GM12878 (cell line): Measurements from ENCODE around the gene ENDOV. TPM values are rescaled to one million over a fixed set of nuclear protein-coding genes. Genes with fewer than 3 reads are reported as not detected.

Experiments used
- BCL11A ChIP-seq: IDR thresholded peaks from 2 replicates; pipeline ENCODE4 v1.6.1; 2011; ENCODE audit warnings: low read depth, low read length
- CEBPZ ChIP-seq: fragments of 150-350 bp; IDR thresholded peaks from 2 replicates; pipeline ENCODE4 v1.6.1; 2016; ENCODE audit warnings: low read depth, low read length
- E2F4 ChIP-seq: IDR thresholded peaks from 2 replicates; pipeline ENCODE4 v1.6.1; 2012; ENCODE audit warnings: low read depth, low read length, improper control_type of control experiment
- NFYB ChIP-seq: IDR thresholded peaks from 2 replicates; pipeline ENCODE4 v1.6.1; 2011; ENCODE audit warnings: low read depth, mild to moderate bottlenecking, low read length, improper control_type of control experiment, moderate library complexity; ENCODE audit not compliant: insufficient read depth
- PKNOX1 ChIP-seq: fragments of 450-650 bp; IDR thresholded peaks from 2 replicates; pipeline ENCODE4 v1.6.1; 2016; ENCODE audit warnings: mild to moderate bottlenecking
- TCF7 ChIP-seq: IDR thresholded peaks from 2 replicates; pipeline ENCODE4 v1.6.1; 2014; ENCODE audit warnings: antibody characterized with exemption, borderline replicate concordance
- ZBED1 ChIP-seq: IDR thresholded peaks from 2 replicates; pipeline ENCODE4 v1.6.1; 2016; ENCODE audit warnings: borderline replicate concordance
- polyA plus RNA-seq, 11 experiments: library from polyadenylated mRNA; depleted of rRNA in 4 of 11; unstranded in 6 of 11; stranded (reverse) in 5 of 11; fragments of >200 nt; fragmentation: Nextera tagmentation in 4 of 11; fragmentation: Illumina TruSeq in 1 of 11; extraction: Ambion mirVana in 4 of 11; extraction: Trizol in 1 of 11; gene quantifications; 1 replicate in 1 of 11; 2 replicates in 10 of 11; pipeline versions ENCODE4 v1.2.1 to v1.2.3, GENCODE V29; 2011 to 2016; ENCODE audit warnings: inconsistent platforms in 2 of 11, missing spikeins in 2 of 11, low read depth in 1 of 11
- total RNA-seq, 4 experiments: library from RNA; depleted of rRNA in 3 of 4; stranded (reverse); fragments of >200 nt in 3 of 4; fragmentation: Illumina TruSeq in 1 of 4; extraction: Trizol in 1 of 4; gene quantifications; 2 replicates each; pipeline versions ENCODE4 v1.2.1 to v1.2.3, GENCODE V29; 2013 to 2021
- TF ChIP-seq, protein P1 (sequence below): fragments of 450-650 bp; IDR thresholded peaks from 2 replicates; pipeline ENCODE4 v1.6.1; 2017; ENCODE audit warnings: antibody characterized with exemption, mild to moderate bottlenecking, moderate library complexity
- TF ChIP-seq, protein P2 (sequence below): fragments of 450-650 bp; IDR thresholded peaks from 2 replicates; pipeline ENCODE4 v1.6.1; 2017; ENCODE audit warnings: low read depth, mild to moderate bottlenecking, moderate library complexity
- TF ChIP-seq, protein P3 (sequence below): IDR thresholded peaks from 2 replicates; pipeline ENCODE4 v1.6.1; 2011; ENCODE audit warnings: low read depth, mild to moderate bottlenecking, low read length, moderate library complexity, borderline replicate concordance; ENCODE audit errors: extremely low read depth

Gene ENDOV
- total and polyA plus RNA-seq, 10 of the 15 experiments (the other 5 are each of a cell fraction or from before 2014, with no cell fraction given), result 0.63 to 11.9 (median 8.1) TPM

GRCh38 chr17:80371196-80371595, 43.8 kb upstream of the ENDOV start (continued):
- no peak for TF ChIP-seq E2F4
- no peak for TF ChIP-seq NFYB
- no peak for TF ChIP-seq ZBED1
- no peak for TF ChIP-seq BCL11A
- TF ChIP-seq, protein P1, sequence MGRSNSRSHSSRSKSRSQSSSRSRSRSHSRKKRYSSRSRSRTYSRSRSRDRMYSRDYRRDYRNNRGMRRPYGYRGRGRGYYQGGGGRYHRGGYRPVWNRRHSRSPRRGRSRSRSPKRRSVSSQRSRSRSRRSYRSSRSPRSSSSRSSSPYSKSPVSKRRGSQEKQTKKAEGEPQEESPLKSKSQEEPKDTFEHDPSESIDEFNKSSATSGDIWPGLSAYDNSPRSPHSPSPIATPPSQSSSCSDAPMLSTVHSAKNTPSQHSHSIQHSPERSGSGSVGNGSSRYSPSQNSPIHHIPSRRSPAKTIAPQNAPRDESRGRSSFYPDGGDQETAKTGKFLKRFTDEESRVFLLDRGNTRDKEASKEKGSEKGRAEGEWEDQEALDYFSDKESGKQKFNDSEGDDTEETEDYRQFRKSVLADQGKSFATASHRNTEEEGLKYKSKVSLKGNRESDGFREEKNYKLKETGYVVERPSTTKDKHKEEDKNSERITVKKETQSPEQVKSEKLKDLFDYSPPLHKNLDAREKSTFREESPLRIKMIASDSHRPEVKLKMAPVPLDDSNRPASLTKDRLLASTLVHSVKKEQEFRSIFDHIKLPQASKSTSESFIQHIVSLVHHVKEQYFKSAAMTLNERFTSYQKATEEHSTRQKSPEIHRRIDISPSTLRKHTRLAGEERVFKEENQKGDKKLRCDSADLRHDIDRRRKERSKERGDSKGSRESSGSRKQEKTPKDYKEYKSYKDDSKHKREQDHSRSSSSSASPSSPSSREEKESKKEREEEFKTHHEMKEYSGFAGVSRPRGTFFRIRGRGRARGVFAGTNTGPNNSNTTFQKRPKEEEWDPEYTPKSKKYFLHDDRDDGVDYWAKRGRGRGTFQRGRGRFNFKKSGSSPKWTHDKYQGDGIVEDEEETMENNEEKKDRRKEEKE, result no peak
- TF ChIP-seq TCF7, result no peak
- no peak for TF ChIP-seq PKNOX1
- TF ChIP-seq, protein P2, sequence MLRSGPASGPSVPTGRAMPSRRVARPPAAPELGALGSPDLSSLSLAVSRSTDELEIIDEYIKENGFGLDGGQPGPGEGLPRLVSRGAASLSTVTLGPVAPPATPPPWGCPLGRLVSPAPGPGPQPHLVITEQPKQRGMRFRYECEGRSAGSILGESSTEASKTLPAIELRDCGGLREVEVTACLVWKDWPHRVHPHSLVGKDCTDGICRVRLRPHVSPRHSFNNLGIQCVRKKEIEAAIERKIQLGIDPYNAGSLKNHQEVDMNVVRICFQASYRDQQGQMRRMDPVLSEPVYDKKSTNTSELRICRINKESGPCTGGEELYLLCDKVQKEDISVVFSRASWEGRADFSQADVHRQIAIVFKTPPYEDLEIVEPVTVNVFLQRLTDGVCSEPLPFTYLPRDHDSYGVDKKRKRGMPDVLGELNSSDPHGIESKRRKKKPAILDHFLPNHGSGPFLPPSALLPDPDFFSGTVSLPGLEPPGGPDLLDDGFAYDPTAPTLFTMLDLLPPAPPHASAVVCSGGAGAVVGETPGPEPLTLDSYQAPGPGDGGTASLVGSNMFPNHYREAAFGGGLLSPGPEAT, result no peak
- TF ChIP-seq, protein P3, sequence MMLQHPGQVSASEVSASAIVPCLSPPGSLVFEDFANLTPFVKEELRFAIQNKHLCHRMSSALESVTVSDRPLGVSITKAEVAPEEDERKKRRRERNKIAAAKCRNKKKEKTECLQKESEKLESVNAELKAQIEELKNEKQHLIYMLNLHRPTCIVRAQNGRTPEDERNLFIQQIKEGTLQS, result no peak
- TF ChIP-seq CEBPZ, result no peak
